Choroid plexus epithelial cell (primary cell): ENCODE results near the gene ARHGAP33.

Source experiments
- DNase-seq: peaks from one replicate; pipeline ENCODE4 v3.0.0-alpha.2; 2010; ENCODE audit warnings: low read depth
- H3K4me3 ChIP-seq: 2 replicates; pipeline ENCODE4 v1.5.1; 2011; ENCODE audit warnings: low read depth, mild to moderate bottlenecking, control low read depth, low read length, moderate library complexity
- TF ChIP-seq, protein P1 (sequence below): conservative IDR thresholded peaks from 2 replicates; pipeline ENCODE4 v1.5.1; 2011; ENCODE audit warnings: low read depth, mild to moderate bottlenecking, control low read depth, inconsistent platforms, low read length, moderate library complexity

The ARHGAP33 gene

DNA sequence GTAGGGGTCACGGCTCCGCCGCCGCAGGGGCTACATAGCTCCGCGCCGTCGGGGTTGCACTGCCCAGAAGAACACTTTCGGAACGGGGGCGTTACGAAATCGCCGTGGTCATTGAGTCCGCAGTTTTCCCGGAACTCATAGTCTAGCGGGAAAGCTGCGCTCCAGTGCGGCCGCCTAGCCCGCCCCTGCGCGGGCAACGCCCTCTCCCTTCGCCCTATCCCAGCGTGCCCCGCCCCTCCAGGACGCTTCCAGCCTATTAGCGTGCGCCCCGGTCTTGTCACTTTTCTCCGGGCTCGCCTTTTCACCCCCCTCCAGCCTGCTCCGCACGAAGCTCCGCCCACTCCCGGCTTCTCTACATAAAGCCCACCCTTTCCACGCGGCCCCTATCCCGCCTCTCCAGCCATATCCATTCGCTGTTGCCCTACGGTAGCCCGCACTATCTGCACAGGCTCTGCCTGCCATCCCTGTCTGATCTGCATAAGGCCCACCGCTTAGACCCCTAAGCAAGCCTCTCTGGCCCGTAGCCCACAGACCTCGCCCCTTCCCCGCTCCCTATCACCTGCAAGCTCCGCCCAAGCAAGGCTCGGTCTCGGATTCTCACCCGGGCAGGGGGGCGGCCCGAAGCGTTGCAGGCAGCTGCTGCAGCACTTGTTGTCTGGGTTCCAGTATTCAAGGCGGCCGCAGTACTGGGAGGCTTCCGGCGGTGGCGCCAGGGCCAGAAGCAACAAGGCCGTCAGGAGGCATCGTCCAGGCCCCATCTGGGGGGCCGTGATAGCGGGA, 34.8 kb upstream of the ARHGAP33 start:
- H3K4me3 ChIP-seq = peak overlapping the region; percentile 60
- peak; percentile 99 for DNase-seq
- TF ChIP-seq, protein P1, sequence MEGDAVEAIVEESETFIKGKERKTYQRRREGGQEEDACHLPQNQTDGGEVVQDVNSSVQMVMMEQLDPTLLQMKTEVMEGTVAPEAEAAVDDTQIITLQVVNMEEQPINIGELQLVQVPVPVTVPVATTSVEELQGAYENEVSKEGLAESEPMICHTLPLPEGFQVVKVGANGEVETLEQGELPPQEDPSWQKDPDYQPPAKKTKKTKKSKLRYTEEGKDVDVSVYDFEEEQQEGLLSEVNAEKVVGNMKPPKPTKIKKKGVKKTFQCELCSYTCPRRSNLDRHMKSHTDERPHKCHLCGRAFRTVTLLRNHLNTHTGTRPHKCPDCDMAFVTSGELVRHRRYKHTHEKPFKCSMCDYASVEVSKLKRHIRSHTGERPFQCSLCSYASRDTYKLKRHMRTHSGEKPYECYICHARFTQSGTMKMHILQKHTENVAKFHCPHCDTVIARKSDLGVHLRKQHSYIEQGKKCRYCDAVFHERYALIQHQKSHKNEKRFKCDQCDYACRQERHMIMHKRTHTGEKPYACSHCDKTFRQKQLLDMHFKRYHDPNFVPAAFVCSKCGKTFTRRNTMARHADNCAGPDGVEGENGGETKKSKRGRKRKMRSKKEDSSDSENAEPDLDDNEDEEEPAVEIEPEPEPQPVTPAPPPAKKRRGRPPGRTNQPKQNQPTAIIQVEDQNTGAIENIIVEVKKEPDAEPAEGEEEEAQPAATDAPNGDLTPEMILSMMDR = peak; percentile 24

DNA sequence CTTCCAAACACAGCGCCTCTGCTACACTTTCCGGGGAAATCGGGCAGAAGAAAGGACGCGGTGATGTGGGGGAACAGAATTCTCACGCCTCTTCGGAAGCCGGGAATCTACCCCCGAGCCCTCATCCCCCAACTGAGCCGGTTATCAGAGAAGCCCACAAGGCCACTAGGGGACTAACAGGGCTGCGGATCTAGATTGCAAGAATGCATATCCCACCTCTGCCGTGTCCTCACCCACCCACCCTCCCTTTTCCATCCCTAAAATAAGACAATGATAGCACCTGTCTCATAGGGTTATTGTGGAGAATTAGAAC, 34.2 kb upstream of the ARHGAP33 start:
- DNase-seq = no peak
- H3K4me3 ChIP-seq = peak overlapping the region; percentile 60
- TF ChIP-seq, protein P1 = no peak

DNA sequence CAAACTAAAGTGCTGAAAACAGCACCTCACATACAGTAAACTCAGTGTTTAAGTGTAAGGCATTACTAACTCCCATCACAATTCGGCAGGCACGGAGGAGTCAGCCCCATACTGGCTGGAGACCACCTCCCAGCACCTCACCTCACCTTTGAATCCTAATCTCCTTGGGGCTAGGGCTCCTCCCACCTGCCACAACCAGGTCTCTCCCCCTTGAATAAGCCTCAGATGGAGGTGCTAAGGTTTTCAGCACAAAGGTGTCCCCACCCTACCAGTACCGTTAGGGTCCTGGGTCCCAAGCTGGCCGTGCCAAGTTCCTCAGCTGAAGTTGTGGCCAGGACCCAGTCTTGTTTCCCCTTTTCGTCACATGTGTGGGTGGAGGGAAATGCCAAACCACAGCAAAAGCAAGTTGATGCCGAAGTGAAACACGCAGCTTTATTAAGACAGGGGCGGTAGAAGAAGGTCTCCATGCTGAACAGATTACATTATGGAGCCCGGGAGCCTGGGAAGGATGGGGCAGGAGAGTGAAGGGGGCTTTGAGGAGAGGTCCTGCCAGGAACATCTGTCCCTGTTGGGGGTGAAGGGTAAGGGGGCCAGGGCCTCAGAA, 33.1 kb upstream of the ARHGAP33 start, which contains the start of gene IGFLR1:
Gene IGFLR1 (minus strand): TSS at position 332 of the 604 bp plus-strand sequence. CDS start 1,272 bp downstream, outside the sequence.
- TF ChIP-seq, protein P1 = no peak
- DNase-seq = no peak

DNA sequence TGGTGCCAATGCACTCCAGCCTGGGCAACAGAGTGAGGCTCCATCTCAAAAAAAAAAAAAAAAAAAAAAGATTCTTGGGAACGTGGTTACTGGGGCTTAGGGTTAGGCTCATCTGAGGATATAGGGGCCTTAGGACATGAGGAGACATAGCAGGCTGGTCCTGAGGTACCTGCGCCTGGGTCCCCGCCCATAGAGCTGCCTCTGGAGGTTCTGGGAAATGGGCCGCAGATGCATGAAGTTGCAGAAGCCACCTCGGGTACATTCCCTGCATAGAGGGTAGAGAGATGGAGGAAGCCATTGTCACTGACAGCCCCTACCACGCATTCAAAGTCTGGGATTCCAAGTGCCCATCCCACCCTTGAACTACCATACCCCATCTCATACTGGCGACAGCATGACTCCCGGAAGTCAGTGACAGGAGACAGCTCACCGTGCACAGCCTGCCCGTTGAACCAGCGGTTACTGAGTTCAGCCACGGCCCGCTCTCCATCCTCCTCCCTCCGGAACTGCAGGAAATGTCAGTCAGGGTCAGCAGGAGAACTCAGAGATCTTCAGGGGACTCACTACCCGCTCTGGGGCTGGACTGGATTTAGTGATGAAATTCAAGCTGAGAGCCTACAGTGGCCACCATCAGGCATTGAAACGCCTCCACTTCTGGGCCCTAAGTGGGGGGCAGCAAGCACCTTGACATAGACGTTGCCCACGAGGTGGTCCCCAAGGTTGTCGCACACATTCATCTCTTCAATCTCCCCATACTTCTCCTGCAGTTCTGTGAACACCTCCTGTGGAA, 31.5 kb upstream of the ARHGAP33 start:
- DNase-seq = no peak
- TF ChIP-seq, protein P1 = no peak
- no peak overlapping the region for H3K4me3 ChIP-seq

More for the DNA sequence above, 33.1 kb upstream of the ARHGAP33 start, which contains the start of gene IGFLR1:
- H3K4me3 ChIP-seq = no peak within 1 kb of the TSS

DNA sequence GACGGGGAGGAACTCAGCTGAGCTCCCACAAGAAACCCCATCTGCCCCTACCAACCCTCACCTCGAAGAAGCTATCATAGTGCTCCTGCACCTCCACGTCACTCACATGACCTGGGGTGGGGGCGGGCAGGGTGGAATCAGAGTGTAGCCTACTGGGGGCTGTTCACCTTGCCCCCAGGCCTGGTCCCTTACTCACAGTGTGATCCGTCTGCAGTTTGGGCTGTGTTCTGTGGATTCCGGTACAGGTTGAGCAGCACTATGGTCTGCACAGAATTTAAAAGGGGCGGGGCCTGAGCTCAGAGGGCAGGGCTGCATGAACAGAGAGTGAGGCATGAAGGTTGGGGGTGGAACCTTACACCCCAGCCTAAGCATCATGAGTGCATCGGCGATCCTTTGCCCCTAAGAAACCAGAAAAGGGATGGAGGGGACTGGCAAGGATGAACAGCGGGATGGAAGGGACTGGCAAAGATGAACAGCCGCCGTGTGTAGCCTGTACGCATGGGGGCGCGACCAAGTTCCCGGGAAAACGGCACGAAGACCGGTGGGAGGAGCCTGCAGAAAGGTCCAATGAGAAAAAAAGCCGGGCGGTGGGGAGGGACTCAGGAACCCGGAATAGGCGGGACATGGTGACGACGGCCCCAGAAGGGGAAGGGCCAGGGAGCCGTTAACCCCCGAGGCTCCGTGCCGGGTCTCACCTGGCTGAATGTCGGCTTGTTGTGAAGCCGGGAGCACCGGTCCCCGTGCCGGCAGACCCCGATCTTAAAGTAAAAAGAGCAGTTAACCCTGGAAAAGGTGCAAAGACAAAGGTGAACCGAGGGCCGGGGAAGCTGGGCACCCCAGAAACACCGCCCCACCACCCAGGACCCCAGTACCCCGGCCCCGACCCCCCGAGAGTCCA, 30.7 kb upstream of the ARHGAP33 start:
- H3K4me3 ChIP-seq = peak overlapping the region; percentile 88

More for the DNA sequence above, 30.7 kb upstream of the ARHGAP33 start:
- TF ChIP-seq, protein P1 = peak; percentile 61
- peak; percentile 98 for DNase-seq
